Thymus (tissue), 11 donors: Measurements from ENCODE around the gene FILIP1. TPM values are rescaled to one million over a fixed set of nuclear protein-coding genes. Genes with fewer than 3 reads are reported as not detected.
A peak's percentile ranks its signal among the peaks of the same experiment; 100 is the strongest.

Experiments
- DNase-seq, 9 donors: peaks; one replicate each; pipeline ENCODE4 v3.0.0-alpha.2; 2013; ENCODE audit warnings: low spot score in 9 of 9, low read depth in 6 of 9, missing footprints in 1 of 9
- H3K27ac ChIP-seq, 2 donors: one replicate each; pipeline ENCODE4 v1.5.1; 2013; ENCODE audit warnings: control low read depth in 1 of 2, low read depth in 1 of 2, low read length in 1 of 2, mild to moderate bottlenecking in 1 of 2, moderate library complexity in 1 of 2
- H3K27me3 ChIP-seq, 2 donors: one replicate each; pipeline ENCODE4 v1.5.1; 2013; ENCODE audit warnings: low read length in 1 of 2; ENCODE audit not compliant: control insufficient read depth in 2 of 2, insufficient read depth in 1 of 2
- H3K36me3 ChIP-seq, 2 donors: one replicate each; pipeline ENCODE4 v1.5.1; 2013; ENCODE audit warnings: low read length in 1 of 2, mild to moderate bottlenecking in 1 of 2, moderate library complexity in 1 of 2; ENCODE audit not compliant: control insufficient read depth in 2 of 2, insufficient read depth in 2 of 2
- H3K4me1 ChIP-seq, 2 donors: one replicate each; pipeline ENCODE4 v1.5.1; 2013; ENCODE audit warnings: low read length in 2 of 2; ENCODE audit not compliant: control insufficient read depth in 2 of 2, insufficient read depth in 2 of 2
- H3K4me3 ChIP-seq, 2 donors: one replicate each; pipeline ENCODE4 v1.5.1; 2013; ENCODE audit warnings: low read length in 2 of 2, control low read depth in 1 of 2, mild to moderate bottlenecking in 1 of 2
- H3K9me3 ChIP-seq, 2 donors: one replicate each; pipeline ENCODE4 v1.5.1; 2013; ENCODE audit warnings: low read length in 1 of 2, mild to moderate bottlenecking in 1 of 2; ENCODE audit not compliant: control insufficient read depth in 2 of 2, insufficient read depth in 1 of 2
- WGBS: extraction: QIAGEN DNeasy Blood & Tissue Kit; methylation state at CpG from one replicate; pipeline ENCODE4 v1.1.7; 2013; 5-methylcytosine and 5-hydroxymethylcytosine counted together
- polyA plus RNA-seq: library from polyadenylated mRNA; stranded (reverse); fragments of 200-250 nt; gene quantifications from one replicate; pipeline ENCODE4 v1.2.3, GENCODE V29; 2013
- total RNA-seq: library from RNA; stranded (reverse); fragments of 120-200 nt; gene quantifications from one replicate; pipeline ENCODE4 v1.2.4, GENCODE V29; 2013
- donor health status: healthy.

Gene FILIP1
- total and polyA plus RNA-seq, 2 donors = 1.8 to 1.9 TPM

DNA sequence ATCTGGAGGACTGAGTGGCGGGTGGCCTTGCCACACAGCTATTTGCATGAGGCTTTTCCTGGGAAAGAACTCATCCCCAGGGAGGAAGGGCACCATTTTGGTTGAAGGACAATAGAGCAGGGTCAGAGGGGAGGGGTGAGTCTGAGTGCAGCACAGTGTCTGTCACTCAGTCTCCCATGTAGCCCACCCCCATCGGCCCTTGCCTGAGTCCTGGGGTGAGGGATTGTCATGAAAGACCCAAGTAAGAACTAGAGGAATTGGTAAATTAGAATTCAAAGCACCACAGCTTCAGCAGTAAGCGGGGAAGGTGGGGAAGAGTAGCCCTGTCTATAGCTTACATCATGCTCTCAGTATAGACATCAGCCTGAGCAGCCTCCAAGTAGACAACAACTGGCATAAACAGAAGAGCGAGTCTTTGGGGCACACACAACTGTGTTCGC lies 118.6 kb downstream of the FILIP1 start:
- no peak overlapping the region for H3K27ac ChIP-seq
- no peak overlapping the region for H3K4me3 ChIP-seq
- no peaks in the 10 kb centered on the region for H3K9me3 ChIP-seq
- H3K4me1 ChIP-seq = no peaks in the 10 kb centered on the region
- no peaks in the 10 kb centered on the region for H3K27me3 ChIP-seq
- H3K36me3 ChIP-seq = no peaks in the 10 kb centered on the region
- 87% methylated on average over 5 of the region's 5 CpGs for WGBS
- no peak for DNase-seq

DNA sequence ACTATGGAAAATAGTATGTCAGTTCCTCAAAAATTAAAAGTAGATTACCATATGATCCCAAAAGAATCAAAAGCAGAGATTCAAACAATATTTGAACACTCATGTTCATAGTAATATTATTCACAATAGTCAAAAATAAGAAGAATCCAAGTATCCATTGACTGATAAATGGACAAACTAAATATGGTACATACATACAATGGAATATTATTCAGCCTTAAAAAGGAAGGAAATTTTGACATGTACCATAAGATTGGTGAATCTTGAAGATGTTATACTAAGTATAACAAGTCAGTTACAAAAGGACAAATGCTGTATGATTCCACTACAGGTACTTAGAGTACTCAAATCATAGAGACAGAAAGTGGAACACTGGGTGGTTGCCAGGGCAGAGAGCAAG lies 120.7 kb downstream of the FILIP1 start:
- no peak overlapping the region for H3K27ac ChIP-seq
- no peaks in the 10 kb centered on the region for H3K27me3 ChIP-seq
- no peak for DNase-seq
- no peaks in the 10 kb centered on the region for H3K4me1 ChIP-seq
- H3K36me3 ChIP-seq = no peaks in the 10 kb centered on the region
- H3K4me3 ChIP-seq = no peak overlapping the region
- no peaks in the 10 kb centered on the region for H3K9me3 ChIP-seq

DNA sequence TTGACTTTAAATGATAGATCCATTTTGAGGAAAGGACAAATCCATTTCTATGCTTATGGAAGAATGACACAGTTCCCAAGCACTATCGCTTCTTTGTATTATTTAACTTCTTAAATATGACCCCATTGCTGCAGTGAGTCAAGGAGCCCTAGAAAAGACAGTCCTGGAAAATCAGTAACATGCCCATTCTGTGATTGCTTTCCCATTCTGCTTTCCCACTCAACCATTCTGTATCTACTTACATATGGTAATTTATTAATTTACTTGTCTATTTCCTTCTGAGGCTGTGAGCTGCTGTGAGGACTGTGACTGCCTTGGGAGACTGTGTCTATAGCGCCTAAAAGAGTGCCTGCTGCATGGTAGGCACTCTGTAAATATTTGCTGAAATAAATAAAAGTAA lies 123.6 kb downstream of the FILIP1 start:
- H3K27ac ChIP-seq = no peak overlapping the region
- H3K36me3 ChIP-seq = no peaks in the 10 kb centered on the region
- no peaks in the 10 kb centered on the region for H3K4me1 ChIP-seq
- no peaks in the 10 kb centered on the region for H3K27me3 ChIP-seq
- WGBS = 95% methylated on average over 2 of the region's 2 CpGs
- DNase-seq = no peak
- no peaks in the 10 kb centered on the region for H3K9me3 ChIP-seq
- H3K4me3 ChIP-seq = no peak overlapping the region

DNA sequence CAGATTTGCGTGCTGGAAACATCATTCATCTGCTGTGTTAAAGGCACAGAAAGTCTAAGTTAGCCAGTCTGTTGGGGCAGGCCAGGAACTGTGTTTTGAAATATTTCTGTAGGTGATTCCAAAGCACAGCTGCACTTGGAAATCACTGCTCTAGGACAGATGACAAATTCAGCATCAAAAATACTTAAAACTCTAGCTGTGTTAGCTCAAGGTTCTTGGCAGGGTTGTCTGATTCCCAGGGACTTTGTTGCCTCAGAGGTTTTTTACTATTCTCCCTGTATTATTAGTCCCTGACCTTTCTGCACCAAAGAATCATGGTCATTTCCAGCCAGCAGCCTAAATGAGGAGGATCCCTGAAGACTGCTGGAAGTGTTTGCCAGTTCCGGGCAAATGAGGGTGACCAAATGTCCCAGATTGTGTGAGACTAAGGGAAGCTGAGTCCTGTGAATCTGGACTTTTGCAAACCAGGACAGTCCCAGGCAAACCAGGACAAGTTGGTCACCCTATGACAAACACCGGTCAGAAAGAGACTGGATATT lies 124.7 kb downstream of the FILIP1 start:
- no peak for DNase-seq
- Histone ChIP-seq H3K4me3 (no peak overlapping the region), H3K27ac (no peak overlapping the region), H3K36me3 (no peaks in the 10 kb centered on the region), H3K27me3 (no peaks in the 10 kb centered on the region), H3K4me1 (no peaks in the 10 kb centered on the region), H3K9me3 (no peaks in the 10 kb centered on the region)
- WGBS = 95% methylated on average over 3 of the region's 3 CpGs

DNA sequence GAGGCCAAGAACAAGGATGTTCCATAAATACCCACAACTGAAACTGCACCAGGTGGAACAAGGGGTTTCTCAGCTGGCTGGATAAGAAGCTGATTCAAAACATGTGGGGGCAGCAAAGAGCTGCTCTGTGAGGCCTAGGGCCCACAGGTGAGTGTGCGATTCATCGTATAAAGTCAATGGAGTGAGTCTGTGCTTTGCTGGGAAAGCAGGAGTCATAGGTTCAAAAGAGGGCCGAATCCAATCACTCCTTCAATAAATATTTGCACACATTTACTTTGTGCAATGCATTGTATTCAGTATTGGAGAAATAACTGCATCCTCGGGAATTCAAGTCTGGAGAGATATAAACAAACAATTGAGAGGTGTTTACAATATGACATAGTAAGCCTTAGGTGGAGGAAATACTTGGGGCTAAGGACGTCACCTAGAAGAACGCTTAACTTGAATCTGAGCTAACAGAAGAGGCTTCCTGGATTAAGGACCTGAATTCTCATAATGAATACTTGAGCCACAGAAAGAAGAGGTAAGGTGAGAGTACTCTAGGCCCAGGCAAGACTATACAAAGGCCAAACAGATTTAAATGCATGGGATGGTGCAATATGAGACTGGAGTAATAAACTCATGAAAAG lies 125.3 kb downstream of the FILIP1 start:
- WGBS = 92% methylated on average over 6 of the region's 6 CpGs
- no peaks in the 10 kb centered on the region for H3K36me3 ChIP-seq
- no peaks in the 10 kb centered on the region for H3K27me3 ChIP-seq
- H3K27ac ChIP-seq = no peak overlapping the region
- H3K4me3 ChIP-seq = no peak overlapping the region
- H3K9me3 ChIP-seq = no peaks in the 10 kb centered on the region
- no peaks in the 10 kb centered on the region for H3K4me1 ChIP-seq
- DNase-seq = peak in 1 of 9 donors; percentile 9

DNA sequence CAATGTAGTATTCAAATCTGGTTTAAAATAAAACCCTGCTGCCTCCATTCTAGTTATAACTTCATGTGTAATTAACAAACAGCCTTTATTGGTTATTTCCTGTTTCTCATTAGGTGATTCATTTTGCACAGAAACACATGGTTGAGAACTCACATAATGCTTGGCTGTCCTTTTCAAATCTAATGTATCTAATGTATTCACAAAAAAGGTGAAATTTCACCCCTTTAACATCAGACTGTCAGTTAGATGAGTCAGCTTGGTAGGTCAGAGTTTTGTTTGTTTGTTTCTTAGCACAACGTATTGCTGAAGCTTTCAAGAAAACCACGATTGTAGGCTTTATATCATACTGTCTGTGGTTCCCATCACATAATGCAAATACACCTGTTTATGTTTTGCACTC lies 130.3 kb downstream of the FILIP1 start:
- H3K4me1 ChIP-seq = no peaks in the 10 kb centered on the region
- H3K27ac ChIP-seq = no peak overlapping the region
- no peaks in the 10 kb centered on the region for H3K9me3 ChIP-seq
- no peak overlapping the region for H3K4me3 ChIP-seq
- DNase-seq = no peak
- no peaks in the 10 kb centered on the region for H3K36me3 ChIP-seq
- WGBS = 85% methylated on average over 2 of the region's 2 CpGs
- no peaks in the 10 kb centered on the region for H3K27me3 ChIP-seq

DNA sequence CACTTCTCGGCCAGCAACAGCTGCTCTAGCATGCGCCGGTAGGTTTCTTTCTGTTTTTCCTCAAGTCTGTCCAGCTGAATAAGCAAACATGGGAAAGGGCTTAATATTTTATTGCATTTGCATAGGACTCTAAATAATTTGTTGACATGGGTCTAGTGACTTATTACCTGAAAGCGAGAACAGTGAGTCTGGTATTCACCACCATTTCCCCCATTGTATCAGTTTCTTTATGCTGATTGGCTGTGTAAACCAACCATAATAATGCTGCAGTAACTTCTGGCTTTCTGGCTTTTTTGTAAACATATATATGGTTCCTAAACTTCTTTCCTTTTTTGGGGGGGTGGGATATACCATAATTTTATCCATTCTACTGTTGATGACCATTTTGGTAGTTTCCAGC lies 140.0 kb downstream of the FILIP1 start:
- DNase-seq = no peak
- WGBS = 98% methylated on average over 4 of the region's 4 CpGs
- H3K9me3 ChIP-seq = no peaks in the 10 kb centered on the region
- no peak overlapping the region for H3K27ac ChIP-seq
- no peaks in the 10 kb centered on the region for H3K36me3 ChIP-seq
- H3K4me1 ChIP-seq = no peaks in the 10 kb centered on the region
- H3K4me3 ChIP-seq = no peak overlapping the region
- H3K27me3 ChIP-seq = peaks cover 5 to 19% of the 10 kb centered on the region in 2 donors

DNA sequence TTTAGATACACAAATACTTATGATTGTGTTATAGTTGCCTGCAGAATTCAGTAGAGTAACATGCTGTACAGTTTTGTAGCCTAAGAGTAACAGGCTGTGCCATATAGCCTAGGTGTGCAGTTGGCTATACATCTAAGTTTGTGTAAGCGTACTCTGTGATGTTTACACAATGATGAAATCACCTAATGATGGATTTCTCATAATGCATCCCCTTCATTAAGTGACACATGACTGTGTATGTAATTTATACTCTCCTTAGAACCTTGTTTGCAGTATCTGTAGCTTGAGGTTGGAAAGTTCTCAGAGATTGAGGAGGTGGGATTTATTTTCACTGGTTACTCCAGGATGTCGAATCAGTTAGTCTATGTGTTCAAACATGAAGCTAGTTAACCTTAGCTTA lies 142.0 kb downstream of the FILIP1 start:
- no peak overlapping the region for H3K27ac ChIP-seq
- no peak overlapping the region for H3K4me3 ChIP-seq
- H3K27me3 ChIP-seq = peaks cover 7 to 20% of the 10 kb centered on the region in 2 donors
- H3K9me3 ChIP-seq = no peaks in the 10 kb centered on the region
- H3K4me1 ChIP-seq = no peaks in the 10 kb centered on the region
- WGBS = 93% methylated on average over 2 of the region's 2 CpGs
- no peak for DNase-seq
- H3K36me3 ChIP-seq = no peaks in the 10 kb centered on the region

DNA sequence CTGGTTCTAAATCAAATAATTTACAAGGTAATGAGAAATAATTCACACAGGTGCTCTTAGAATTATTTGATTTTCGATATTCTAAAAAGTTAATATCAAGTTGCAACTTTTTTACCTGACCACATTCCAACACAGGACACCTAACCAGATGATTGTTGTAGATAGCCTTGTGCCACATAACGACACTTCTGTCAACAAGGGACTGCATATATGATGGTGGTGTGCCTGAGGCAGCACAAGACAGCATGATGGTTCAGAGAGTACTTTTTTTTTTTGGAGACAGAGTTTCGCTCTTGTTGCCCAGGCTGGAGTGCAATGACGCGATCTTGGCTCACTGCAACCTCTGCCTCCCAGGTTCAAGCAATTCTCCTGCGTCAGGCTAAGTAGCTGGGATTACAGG lies 142.8 kb downstream of the FILIP1 start:
- Histone ChIP-seq H3K27me3 (peaks cover 7 to 20% of the 10 kb centered on the region in 2 donors), H3K4me1 (no peaks in the 10 kb centered on the region), H3K27ac (no peak overlapping the region), H3K36me3 (no peaks in the 10 kb centered on the region), H3K9me3 (no peaks in the 10 kb centered on the region), H3K4me3 (no peak overlapping the region)
- no peak for DNase-seq
- 96% methylated on average over 6 of the region's 6 CpGs for WGBS
